HCT116 (cell line): ENCODE data around the gene GNG12.

Experiments
- POLR2A ChIP-seq: IDR thresholded peaks from 2 replicates; pipeline ENCODE4 v1.7.0; 2011; ENCODE audit warnings: borderline replicate concordance; ENCODE audit not compliant: insufficient read depth, insufficient read length; ENCODE audit errors: extremely low read depth
- POLR2AphosphoS5 ChIP-seq: IDR thresholded peaks from 2 replicates; pipeline ENCODE4 v1.6.1; 2011; ENCODE audit warnings: mild to moderate bottlenecking, low read depth, low read length, moderate library complexity
- TCF7L2 ChIP-seq: IDR thresholded peaks from 2 replicates; pipeline ENCODE4 v1.7.0; 2011; ENCODE audit warnings: borderline replicate concordance, inconsistent platforms; ENCODE audit not compliant: insufficient read depth, insufficient read length; ENCODE audit errors: extremely low read depth

- TF ChIP-seq POLR2A = no peak
- no peak for TF ChIP-seq POLR2AphosphoS5
- TF ChIP-seq TCF7L2 = no peak
These were observed 52.6 kb downstream of the GNG12 start for GRCh38 chr1:67780637-67781036.
